Measurements from ENCODE around the gene EPS15.

GRCh38 chr1:51442616-51443015 is 76.5 kb downstream of the EPS15 start:
- TF ChIP-seq POLR2A (IDR thresholded peaks at IDR 0.05): no peak
- no peak for TF ChIP-seq CTCF (IDR thresholded peaks at IDR 0.05)
